DMS153 (cell line): ENCODE measurements around the gene TSC2.
"Not testable (repeated sequence)": the region's sequence is repeated elsewhere in the genome, so short reads cannot be mapped to it uniquely, and the experiment has no call there.

Experiments used
- DNase-seq: peaks from one replicate; lab custom pipeline; 2025; lab: John Stamatoyannopoulos, UW

The TSC2 gene

DNA sequence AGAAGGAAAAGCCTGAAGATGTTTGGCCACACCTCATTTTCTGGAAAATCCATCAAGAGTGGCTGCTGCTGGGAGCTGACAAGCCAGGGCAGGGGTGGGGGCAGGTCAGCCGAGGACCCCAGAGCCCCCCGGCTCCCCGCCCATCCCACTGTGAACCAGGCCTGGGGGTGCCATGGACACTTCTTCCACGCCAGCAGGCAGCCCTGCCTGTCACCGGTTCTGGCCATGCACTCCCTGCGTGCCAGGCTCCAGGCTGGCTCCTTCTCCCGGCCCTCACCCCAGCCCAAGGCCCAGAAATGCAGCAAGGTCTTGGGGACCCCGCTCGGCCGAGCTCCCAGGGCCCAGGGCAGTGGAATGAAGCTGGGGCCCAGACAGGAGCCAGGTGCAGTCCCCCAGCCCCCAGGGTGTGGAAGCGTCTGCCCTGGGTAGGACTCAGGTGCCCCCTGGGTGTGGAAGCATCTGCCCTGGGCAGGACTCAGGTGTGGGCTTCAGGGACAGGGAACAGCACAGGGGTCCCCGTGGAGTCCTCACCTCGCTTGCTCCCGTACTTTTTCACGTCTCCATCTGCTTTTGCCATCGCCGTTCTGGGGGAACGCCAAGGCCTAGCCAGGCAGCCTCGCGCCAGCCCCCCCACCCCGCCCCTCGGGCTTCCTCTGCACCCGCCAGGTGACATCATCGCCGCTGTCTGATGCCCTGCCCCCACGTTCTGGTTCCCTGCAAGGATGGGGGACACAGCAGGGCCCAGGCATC lies 75.3 kb downstream of the TSC2 start:
- not testable (repeated sequence) for DNase-seq

DNA sequence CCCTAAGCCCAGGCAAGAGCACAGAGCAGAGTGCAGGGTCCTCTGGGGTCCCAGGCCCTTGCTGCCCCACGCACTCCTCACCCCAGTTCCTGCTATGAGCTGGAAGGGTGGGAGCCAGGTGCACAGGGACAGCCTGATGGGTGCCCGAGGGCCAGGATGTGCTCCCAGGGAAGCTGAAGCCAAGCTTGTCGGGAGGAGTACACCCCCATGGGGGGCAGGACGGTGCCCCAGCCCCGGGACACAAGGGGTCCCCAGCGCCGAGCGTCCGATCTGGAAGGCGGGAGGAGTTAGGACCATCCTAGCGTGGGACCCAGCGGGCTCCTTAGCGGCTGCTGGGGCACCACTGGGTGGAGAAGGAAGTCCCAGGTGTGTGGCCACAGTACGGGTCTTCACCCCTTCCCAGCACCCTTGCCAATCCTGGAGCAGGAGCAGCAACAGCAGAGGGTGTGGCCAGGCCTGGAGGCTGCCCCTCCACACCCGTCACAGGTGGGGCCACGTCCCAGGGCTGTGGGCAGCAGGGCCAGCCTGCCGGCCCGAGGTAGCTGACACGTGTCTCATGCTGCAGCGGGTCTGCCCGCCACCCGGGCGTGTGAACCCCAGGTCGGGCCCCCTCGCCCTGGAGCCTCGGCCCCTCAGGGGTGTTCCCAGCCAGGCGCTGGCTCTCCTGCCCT lies 76.1 kb downstream of the TSC2 start:
- peak; percentile 6 for DNase-seq

DNA sequence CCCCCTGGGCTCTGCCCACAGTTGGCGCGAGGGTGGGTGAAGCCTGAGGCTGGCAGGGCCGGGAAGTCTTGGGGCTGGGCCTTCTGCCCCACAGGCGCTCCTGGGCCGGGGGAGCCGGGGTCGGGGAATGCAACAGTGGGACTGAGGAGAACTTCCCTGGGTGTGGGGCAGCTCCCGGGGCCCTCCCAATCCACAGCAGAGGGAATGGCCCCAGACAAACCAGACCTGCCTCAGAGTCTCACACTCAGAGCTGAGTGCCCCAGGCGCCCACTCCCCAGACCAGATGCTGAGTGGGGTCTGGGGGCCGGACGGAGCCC lies 76.5 kb downstream of the TSC2 start:
- DNase-seq: not testable (repeated sequence)

DNA sequence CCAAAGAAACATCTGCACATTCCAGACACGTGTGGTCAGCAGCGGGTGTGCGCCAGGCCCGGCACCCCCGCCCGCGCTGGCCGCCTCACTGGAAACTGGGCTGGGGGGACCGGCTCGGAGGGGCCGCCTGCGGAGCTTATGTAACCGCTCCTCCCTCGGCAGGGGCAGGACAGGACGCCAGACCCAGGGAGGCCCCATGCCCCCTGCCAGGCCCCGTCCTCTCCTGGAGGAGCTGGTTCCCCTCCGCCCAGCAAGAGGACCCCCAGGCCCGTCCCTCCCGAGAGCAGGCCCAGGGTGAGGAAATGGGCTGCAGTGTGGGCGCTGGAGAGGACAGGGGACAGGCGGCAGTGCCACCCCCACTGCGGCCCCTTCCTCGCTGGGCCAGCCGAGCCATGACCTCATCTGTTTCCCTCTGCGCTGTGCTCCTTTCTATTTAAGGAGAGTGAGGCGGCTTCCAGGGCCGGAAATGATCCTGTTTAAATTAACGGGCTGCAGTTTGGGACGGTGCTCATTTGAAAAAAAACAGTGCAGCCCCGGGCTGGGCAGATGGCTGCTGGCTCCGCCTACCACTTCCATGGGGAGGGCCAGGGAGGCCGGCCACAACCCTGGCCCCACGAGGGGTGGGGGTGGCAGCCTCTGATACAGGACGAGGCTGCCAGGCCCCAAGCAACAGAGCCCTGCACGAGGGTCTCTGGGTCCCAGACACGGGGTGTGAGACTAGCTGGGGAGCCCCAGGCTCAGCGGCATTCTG lies 77.1 kb downstream of the TSC2 start:
- DNase-seq: peak; percentile 75

- not testable (repeated sequence) for DNase-seq
These were observed 77.8 kb downstream of the TSC2 start for GRCh38 chr16:2125609-2126008.

- DNase-seq: peak; percentile 10
These were observed 78.5 kb downstream of the TSC2 start for GRCh38 chr16:2126161-2126743.

DNA sequence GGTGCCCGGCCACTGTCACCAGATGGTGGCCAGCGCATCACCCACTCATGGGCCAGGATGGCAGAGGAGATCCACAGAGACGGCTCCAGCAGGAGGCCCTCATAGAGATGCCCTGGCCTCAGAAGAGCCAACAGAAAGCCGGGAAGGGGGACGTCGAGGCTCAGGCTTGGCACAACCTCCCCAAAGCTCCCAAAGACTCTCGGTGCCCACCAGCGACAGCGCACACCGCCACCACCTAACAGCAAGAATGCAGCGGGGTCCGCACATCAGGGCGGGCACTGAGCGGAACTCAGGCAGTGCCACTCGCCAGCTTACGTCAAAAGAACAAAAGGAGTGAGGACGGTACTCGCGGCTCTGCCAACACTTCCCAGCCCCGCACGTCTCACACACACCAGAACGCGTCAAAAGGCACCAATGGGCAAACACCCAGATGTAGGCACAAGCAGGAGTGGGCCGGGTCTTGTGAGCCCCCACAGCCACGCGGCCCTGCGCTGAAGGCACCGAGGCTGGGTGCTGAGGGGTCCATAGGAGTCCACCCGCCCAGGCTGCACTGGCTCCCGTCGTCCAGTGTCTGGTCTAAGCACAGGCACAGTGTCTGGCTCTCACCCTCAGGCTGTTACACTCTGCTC lies 79.3 kb downstream of the TSC2 start:
- DNase-seq: not testable (repeated sequence)

GRCh38 chr16:2127630-2128280 lies 80.0 kb downstream of the TSC2 start:
- DNase-seq: peak; percentile 69

GRCh38 chr16:2129251-2129650 lies 81.5 kb downstream of the TSC2 start:
- DNase-seq: not testable (repeated sequence)

- not testable (repeated sequence) for DNase-seq
These were observed 82.2 kb downstream of the TSC2 start for GRCh38 chr16:2129890-2130447.

DNA sequence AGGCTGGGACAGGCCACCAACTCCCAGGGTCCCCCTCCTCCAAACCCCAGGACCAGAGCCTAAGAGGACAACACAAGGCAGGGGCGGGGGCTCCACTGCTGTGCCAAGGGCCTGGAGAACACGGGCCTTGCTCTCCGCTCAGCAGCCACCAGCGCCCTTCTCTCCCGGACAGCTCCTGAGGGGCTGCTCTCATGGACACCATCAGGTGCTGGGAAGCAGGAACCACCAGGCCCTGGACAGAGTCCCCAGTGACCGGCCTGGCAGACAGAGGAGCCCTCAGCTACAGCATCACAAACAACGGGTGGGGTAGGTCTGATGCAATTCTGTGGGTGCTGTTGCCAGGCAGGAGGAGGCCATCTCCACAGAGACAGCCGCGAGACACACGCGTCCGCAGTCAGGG lies 86.0 kb downstream of the TSC2 start:
- not testable (repeated sequence) for DNase-seq

DNA sequence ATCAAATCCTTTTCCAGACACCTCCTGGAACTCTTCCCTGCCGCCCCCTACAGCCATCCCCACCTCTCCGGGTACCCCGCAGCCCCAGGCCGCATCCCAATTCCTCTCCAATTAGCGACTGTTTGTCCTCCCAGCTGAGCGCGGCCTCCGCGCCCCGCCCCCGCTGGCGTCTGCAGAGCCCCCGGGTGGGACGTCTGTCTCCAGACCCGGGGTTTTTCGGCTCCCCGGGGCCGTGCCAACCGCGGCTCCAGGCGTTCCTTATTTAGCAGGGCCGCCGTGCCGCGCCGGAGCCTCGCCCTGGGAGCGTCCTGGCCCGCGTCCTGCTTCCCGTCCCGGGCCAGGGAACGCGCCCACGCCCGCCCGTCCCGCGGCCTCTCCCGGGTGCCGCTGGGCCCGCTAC lies 87.3 kb downstream of the TSC2 start:
- DNase-seq: not testable (repeated sequence)

GRCh38 chr16:2135770-2136490 lies 88.1 kb downstream of the TSC2 start, which contains the start of gene PKD1:
TSS of gene PKD1 (minus strand) at chr16:2135898. CDS start at chr16:2135689, 209 bp downstream.
- DNase-seq: peak; percentile 88
